Osteoblast (primary cell): ENCODE data around the gene TOPORS. TPM values are rescaled to one million over a fixed set of nuclear protein-coding genes. Genes with fewer than 3 reads are reported as not detected.
A peak's percentile ranks its signal among the peaks of the same experiment; 100 is the strongest.
"Not testable (repeated sequence)": the region's sequence is repeated elsewhere in the genome, so short reads cannot be mapped to it uniquely, and the experiment has no call there.

Experiments used
- DNase-seq: peaks from one replicate; pipeline ENCODE4 v3.0.0; 2011; ENCODE audit warnings: low spot score, mixed read lengths; ENCODE audit not compliant: insufficient read length; ENCODE audit errors: missing footprints
- H2AFZ ChIP-seq: 2 replicates; pipeline ENCODE4 v1.6.0; 2011; ENCODE audit warnings: mild to moderate bottlenecking, low read length
- H3K27ac ChIP-seq: 2 replicates; pipeline ENCODE4 v1.5.1; 2011; ENCODE audit warnings: mild to moderate bottlenecking, low read depth, low read length, moderate library complexity
- H3K27me3 ChIP-seq: 2 replicates; pipeline ENCODE4 v1.6.0; 2012; ENCODE audit warnings: mild to moderate bottlenecking, control low read depth, inconsistent platforms, low read length, moderate library complexity; ENCODE audit not compliant: insufficient read depth
- H3K36me3 ChIP-seq: 2 replicates; pipeline ENCODE4 v1.5.1; 2011; ENCODE audit warnings: mild to moderate bottlenecking, low read length, control low read depth, moderate library complexity; ENCODE audit not compliant: insufficient read depth
- H3K4me1 ChIP-seq: 2 replicates; pipeline ENCODE4 v1.5.1; 2011; ENCODE audit warnings: mild to moderate bottlenecking, low read length, control low read depth, moderate library complexity; ENCODE audit not compliant: insufficient read depth
- H3K4me2 ChIP-seq: 2 replicates; pipeline ENCODE4 v1.6.0; 2011; ENCODE audit warnings: mild to moderate bottlenecking, low read length; ENCODE audit not compliant: insufficient read depth
- H3K4me3 ChIP-seq: fragments of 200-600 bp; sonication (generic); 3 replicates; pipeline ENCODE4 v1.5.1; 2012; ENCODE audit warnings: mild to moderate bottlenecking, low read length, inconsistent platforms; ENCODE audit not compliant: insufficient read depth
- H3K79me2 ChIP-seq: 2 replicates; pipeline ENCODE4 v1.6.0; 2012; ENCODE audit warnings: mild to moderate bottlenecking, low read length, control low read depth, inconsistent platforms; ENCODE audit not compliant: insufficient read depth
- H3K9me3 ChIP-seq: 2 replicates; pipeline ENCODE4 v1.5.1; 2011; ENCODE audit warnings: low read depth, low read length, control low read depth
- H4K20me1 ChIP-seq: 2 replicates; pipeline ENCODE4 v1.6.0; 2012; ENCODE audit warnings: mild to moderate bottlenecking, low read length, control low read depth; ENCODE audit not compliant: insufficient read depth
- total RNA-seq: library from RNA; depleted of rRNA; stranded (reverse); fragments of >200 nt; gene quantifications from 2 replicates; pipeline ENCODE4 v1.2.3, GENCODE V29; 2012
- TF ChIP-seq, protein P1 (sequence below): IDR thresholded peaks from 2 replicates; pipeline ENCODE4 v1.5.1; 2011; ENCODE audit warnings: mild to moderate bottlenecking, low read depth, low read length, moderate library complexity; ENCODE audit errors: extremely low read depth

TOPORS gene
- 32.1 and 33.7 TPM in 2 replicates for total RNA-seq

DNA sequence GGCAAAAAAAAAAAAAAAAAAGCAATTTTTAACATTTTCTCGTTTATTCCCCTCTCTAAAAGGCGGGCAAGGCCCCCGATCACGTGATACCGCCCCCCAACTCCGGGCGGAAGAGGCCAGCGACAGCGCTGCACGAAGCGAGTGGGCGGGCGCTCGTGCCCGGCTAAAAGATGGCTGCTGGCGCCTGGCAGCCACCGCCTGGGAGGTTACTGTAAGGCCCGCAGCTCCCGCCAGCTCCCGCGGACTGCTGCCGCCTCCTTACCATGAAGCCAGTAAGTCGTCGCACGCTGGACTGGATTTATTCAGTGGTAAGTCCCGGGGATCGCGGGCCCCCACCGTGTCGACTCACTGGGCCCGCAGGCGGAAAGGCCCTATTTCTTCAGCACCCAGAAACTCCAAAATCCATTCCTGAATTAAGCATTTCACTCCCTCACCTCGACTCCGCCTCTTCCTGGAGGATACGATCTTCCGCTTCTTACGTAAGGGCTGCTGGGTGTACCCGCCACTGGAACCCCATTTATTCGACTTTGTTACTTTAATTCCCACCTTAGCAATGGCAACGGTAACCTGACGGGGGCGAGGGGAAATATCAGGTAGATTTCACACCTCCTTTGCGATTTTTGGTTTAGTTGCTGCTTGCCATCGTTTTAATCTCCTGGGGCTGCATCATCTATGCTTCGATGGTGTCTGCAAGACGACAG lies at the start of gene TOPORS, which contains the start of gene SMIM27:
Gene TOPORS (minus strand): TSS at position 415 of the 701 bp plus-strand sequence. CDS start 150 bp downstream, at position 265.
Gene SMIM27 (plus strand): TSS at position 156 of the 701 bp plus-strand sequence. CDS start 108 bp downstream, at position 264.
- peaks cover 68% of the 10 kb centered on the region for H3K79me2 ChIP-seq

DNA sequence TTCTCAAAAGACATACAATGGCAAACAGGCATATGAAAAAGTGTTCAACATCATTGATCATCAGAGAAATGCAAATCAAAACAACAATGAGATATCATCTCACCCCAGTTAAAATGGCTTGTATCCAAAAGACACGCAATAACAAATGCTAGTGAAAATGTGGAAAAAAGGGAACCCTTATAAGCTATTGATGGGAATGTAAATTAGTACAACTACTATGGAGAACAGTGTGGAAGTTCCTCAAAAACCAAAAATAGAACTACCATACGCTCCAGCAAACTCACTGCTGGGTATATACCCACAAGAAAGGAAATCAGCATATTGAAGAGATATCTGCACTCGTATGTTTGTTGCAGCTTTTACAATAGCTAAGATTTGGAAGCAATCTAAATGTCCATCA lies 46.6 kb upstream of the TOPORS start:
- DNase-seq, H3K27ac ChIP-seq, H3K9me3 ChIP-seq, H4K20me1 ChIP-seq, H2AFZ ChIP-seq, H3K36me3 ChIP-seq, H3K79me2 ChIP-seq, H3K27me3 ChIP-seq, H3K4me2 ChIP-seq, H3K4me3 ChIP-seq, H3K4me1 ChIP-seq: not testable (repeated sequence)

More for the DNA sequence above, at the start of gene TOPORS, which contains the start of gene SMIM27:
- H3K9me3 ChIP-seq: no peaks in the 10 kb centered on the region
- H3K27ac ChIP-seq: peak within 1 kb of the TSS; percentile 98
- H2AFZ ChIP-seq: peak within 1 kb of the TSS; percentile 95
- H3K4me2 ChIP-seq: peak within 1 kb of the TSS; percentile 93
- peaks cover 6% of the 10 kb centered on the region for H3K36me3 ChIP-seq
- TF ChIP-seq, protein P1, sequence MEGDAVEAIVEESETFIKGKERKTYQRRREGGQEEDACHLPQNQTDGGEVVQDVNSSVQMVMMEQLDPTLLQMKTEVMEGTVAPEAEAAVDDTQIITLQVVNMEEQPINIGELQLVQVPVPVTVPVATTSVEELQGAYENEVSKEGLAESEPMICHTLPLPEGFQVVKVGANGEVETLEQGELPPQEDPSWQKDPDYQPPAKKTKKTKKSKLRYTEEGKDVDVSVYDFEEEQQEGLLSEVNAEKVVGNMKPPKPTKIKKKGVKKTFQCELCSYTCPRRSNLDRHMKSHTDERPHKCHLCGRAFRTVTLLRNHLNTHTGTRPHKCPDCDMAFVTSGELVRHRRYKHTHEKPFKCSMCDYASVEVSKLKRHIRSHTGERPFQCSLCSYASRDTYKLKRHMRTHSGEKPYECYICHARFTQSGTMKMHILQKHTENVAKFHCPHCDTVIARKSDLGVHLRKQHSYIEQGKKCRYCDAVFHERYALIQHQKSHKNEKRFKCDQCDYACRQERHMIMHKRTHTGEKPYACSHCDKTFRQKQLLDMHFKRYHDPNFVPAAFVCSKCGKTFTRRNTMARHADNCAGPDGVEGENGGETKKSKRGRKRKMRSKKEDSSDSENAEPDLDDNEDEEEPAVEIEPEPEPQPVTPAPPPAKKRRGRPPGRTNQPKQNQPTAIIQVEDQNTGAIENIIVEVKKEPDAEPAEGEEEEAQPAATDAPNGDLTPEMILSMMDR: no peak
- H3K27me3 ChIP-seq: no peaks in the 10 kb centered on the region
- peak; percentile 95 for DNase-seq
- peaks cover 22% of the 10 kb centered on the region for H4K20me1 ChIP-seq
- peaks cover 9% of the 10 kb centered on the region for H3K4me1 ChIP-seq
- H3K4me3 ChIP-seq: peak within 1 kb of the TSS; percentile 90

DNA sequence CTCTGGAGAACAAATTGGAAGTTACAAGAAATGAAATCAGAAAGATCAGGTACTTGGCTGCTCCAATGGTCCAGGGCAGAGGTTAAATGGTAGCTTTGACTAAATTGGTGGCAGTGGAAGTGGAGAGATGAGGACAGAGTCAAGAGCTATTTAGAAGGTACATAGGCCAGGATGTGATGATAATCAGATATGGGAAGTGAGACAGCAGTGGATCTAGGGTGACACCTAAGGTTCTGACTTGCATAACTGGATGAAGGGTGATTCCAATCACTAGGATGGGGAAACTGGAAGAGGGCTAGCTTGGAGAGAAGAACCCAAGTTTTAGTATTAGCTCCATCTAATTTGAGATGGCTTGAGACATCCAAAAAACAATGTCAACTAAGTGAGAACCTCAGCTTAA lies 44.5 kb upstream of the TOPORS start:
- H3K4me1 ChIP-seq: no peaks in the 10 kb centered on the region
- no peaks in the 10 kb centered on the region for H3K79me2 ChIP-seq
- H3K36me3 ChIP-seq: no peaks in the 10 kb centered on the region
- H4K20me1 ChIP-seq: no peaks in the 10 kb centered on the region
- no peaks in the 10 kb centered on the region for H3K27me3 ChIP-seq
- peak; percentile 72 for DNase-seq
- no peaks in the 10 kb centered on the region for H3K9me3 ChIP-seq
- no peak overlapping the region for H2AFZ ChIP-seq
- no peak overlapping the region for H3K4me3 ChIP-seq
- H3K27ac ChIP-seq: no peak overlapping the region
- no peak overlapping the region for H3K4me2 ChIP-seq
- TF ChIP-seq, protein P1: no peak

DNA sequence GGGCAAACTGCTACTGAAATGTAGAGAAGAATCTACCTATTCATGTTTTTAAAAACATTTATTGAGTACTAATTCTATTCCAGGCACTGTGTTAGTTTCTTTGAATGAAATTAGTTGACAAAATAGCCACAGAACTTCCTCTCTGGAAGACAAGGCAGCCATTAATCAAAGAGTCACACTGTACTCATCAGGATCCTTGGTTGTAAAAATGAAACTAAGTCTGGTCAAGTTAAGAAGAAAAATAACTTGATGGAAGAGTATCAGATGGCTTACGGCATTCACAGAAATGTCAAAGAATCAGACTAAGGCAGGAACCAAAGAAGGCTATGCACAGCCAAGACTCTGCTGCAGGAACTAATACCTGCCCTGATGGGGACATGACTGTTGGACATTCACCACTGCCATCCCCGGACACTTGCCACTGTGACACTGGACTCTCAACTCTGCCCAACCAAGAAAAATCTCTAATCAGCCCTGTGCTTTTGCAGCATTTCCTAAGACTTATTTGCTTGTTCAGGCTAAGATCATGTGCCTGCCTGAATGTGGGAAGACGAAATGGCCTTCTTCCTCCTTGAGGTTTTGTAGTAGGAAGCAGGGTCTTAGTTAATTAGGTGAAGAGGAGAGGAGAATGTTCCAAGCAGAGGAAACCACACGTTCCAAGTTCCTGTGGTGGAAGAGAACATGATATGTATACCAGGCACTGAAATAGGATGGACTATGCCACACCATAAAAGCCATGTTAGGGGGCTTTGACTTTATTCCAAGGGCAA lies 43.9 kb upstream of the TOPORS start:
- Histone ChIP-seq H3K4me1 (no peaks in the 10 kb centered on the region), H4K20me1 (no peaks in the 10 kb centered on the region), H3K36me3 (no peaks in the 10 kb centered on the region), H3K9me3 (no peaks in the 10 kb centered on the region), H3K4me3 (no peak overlapping the region), H3K79me2 (no peaks in the 10 kb centered on the region), H3K27me3 (no peaks in the 10 kb centered on the region), H3K27ac (no peak overlapping the region), H3K4me2 (peak overlapping the region; percentile 38), H2AFZ (peak overlapping the region; percentile 49)
- DNase-seq: no peak
- TF ChIP-seq, protein P1: no peak
